Liver (tissue), 9 donors: ENCODE results near the gene MUC6. TPM values are rescaled to one million over a fixed set of nuclear protein-coding genes. Genes with fewer than 3 reads are reported as not detected.

Source experiments
- DNase-seq: peaks from one replicate; pipeline ENCODE4 v3.0.0-alpha.2; 2017; ENCODE audit warnings: low spot score
- H3K27ac ChIP-seq, 2 donors: one replicate each; pipeline ENCODE4 v1.7.0; 2013; ENCODE audit warnings: inconsistent platforms in 2 of 2, low read length in 2 of 2, control low read depth in 1 of 2, low read depth in 1 of 2, mild to moderate bottlenecking in 1 of 2
- H3K27me3 ChIP-seq, 4 donors: one replicate each; pipeline versions ENCODE4 v1.6.1 to v1.7.0; 2013; ENCODE audit warnings: low read length in 3 of 4, inconsistent platforms in 1 of 4, mild to moderate bottlenecking in 1 of 4, moderate library complexity in 1 of 4; ENCODE audit not compliant: control insufficient read depth in 4 of 4, insufficient read depth in 4 of 4
- H3K36me3 ChIP-seq, 4 donors: one replicate each; pipeline versions ENCODE4 v1.6.1 to v1.7.0; 2013; ENCODE audit warnings: low read length in 3 of 4, mild to moderate bottlenecking in 3 of 4, low read depth in 1 of 4, moderate library complexity in 1 of 4; ENCODE audit not compliant: control insufficient read depth in 4 of 4, insufficient read depth in 3 of 4
- H3K4me1 ChIP-seq, 4 donors: one replicate each; pipeline versions ENCODE4 v1.6.1 to v1.7.0; 2013; ENCODE audit warnings: low read length in 3 of 4, mild to moderate bottlenecking in 3 of 4, moderate library complexity in 1 of 4; ENCODE audit not compliant: control insufficient read depth in 4 of 4, insufficient read depth in 4 of 4
- H3K4me3 ChIP-seq, 3 donors: one replicate each; pipeline versions ENCODE4 v1.6.1 to v1.7.0; 2013; ENCODE audit warnings: low read length in 3 of 3, control low read depth in 1 of 3, low read depth in 1 of 3, mild to moderate bottlenecking in 1 of 3
- H3K9ac ChIP-seq, 2 donors: one replicate each; pipeline ENCODE4 v1.7.0; 2013; ENCODE audit warnings: low read length in 2 of 2, mild to moderate bottlenecking in 2 of 2, moderate library complexity in 2 of 2, control low read depth in 1 of 2, low read depth in 1 of 2
- H3K9me3 ChIP-seq, 4 donors: one replicate each; pipeline versions ENCODE4 v1.6.1 to v1.7.0; 2013; ENCODE audit warnings: low read length in 3 of 4; ENCODE audit not compliant: control insufficient read depth in 4 of 4
- FOXA1 ChIP-seq: IDR thresholded peaks from 2 replicates; pipeline ENCODE4 v1.6.1; 2016; ENCODE audit warnings: antibody characterized with exemption
- FOXA2 ChIP-seq: IDR thresholded peaks from 2 replicates; pipeline ENCODE4 v1.6.1; 2016; ENCODE audit warnings: antibody characterized with exemption
- GABPA ChIP-seq, 2 donors: IDR thresholded peaks in 1 of 2; conservative IDR thresholded peaks in 1 of 2; 2 replicates each; pipeline ENCODE4 v1.6.1; 2016; ENCODE audit warnings: antibody characterized with exemption in 2 of 2, mild to moderate bottlenecking in 1 of 2, moderate library complexity in 1 of 2
- HNF4A ChIP-seq, 2 donors: conservative IDR thresholded peaks; 2 replicates each; pipeline ENCODE4 v1.6.1; 2016; ENCODE audit warnings: antibody characterized with exemption in 2 of 2, mild to moderate bottlenecking in 2 of 2
- HNF4G ChIP-seq: IDR thresholded peaks from 2 replicates; pipeline ENCODE4 v1.6.1; 2016; ENCODE audit warnings: antibody characterized with exemption
- JUND ChIP-seq, 2 donors: IDR thresholded peaks; 2 replicates each; pipeline ENCODE4 v1.6.1; 2016; ENCODE audit warnings: antibody characterized with exemption in 2 of 2
- NR2F2 ChIP-seq: IDR thresholded peaks from 2 replicates; pipeline ENCODE4 v1.6.1; 2016; ENCODE audit warnings: antibody characterized with exemption
- RAD21 ChIP-seq, 2 donors: IDR thresholded peaks; 2 replicates each; pipeline ENCODE4 v1.6.1; 2016; ENCODE audit warnings: antibody characterized with exemption in 2 of 2, mild to moderate bottlenecking in 2 of 2
- RXRA ChIP-seq, 2 donors: IDR thresholded peaks; 2 replicates each; pipeline ENCODE4 v1.6.1; 2017 to 2018; ENCODE audit warnings: antibody characterized with exemption in 2 of 2, mild to moderate bottlenecking in 1 of 2
- SP1 ChIP-seq: IDR thresholded peaks from 2 replicates; pipeline ENCODE4 v1.6.1; 2018; ENCODE audit warnings: antibody characterized with exemption, mild to moderate bottlenecking
- TAF1 ChIP-seq: conservative IDR thresholded peaks from 2 replicates; pipeline ENCODE4 v1.6.1; 2016; ENCODE audit warnings: antibody characterized with exemption, mild to moderate bottlenecking
- YY1 ChIP-seq: IDR thresholded peaks from 2 replicates; pipeline ENCODE4 v1.6.1; 2016; ENCODE audit warnings: antibody characterized with exemption, mild to moderate bottlenecking
- WGBS: extraction: QIAGEN DNeasy Blood & Tissue Kit; methylation state at CpG from one replicate; pipeline ENCODE4 v1.1.7; 2013; 5-methylcytosine and 5-hydroxymethylcytosine counted together
- polyA plus RNA-seq, 2 donors: library from polyadenylated mRNA; stranded (reverse) in 1 of 2; unstranded in 1 of 2; fragments of 200-250 nt in 1 of 2; fragments of >200 nt in 1 of 2; fragmentation: Nextera tagmentation in 1 of 2; extraction: Ambion mirVana in 1 of 2; gene quantifications; one replicate each; pipeline versions ENCODE4 v1.2.1 to v1.2.3, GENCODE V29; 2013 to 2015
- total RNA-seq, 2 donors: library from RNA; depleted of rRNA; stranded (reverse); fragments of >200 nt; gene quantifications; one replicate each; pipeline ENCODE4 v1.2.3, GENCODE V29; 2014
- TF ChIP-seq, protein P1 (sequence below): IDR thresholded peaks from 2 replicates; pipeline ENCODE4 v1.6.1; 2016; ENCODE audit warnings: antibody characterized with exemption
- TF ChIP-seq, protein P2 (sequence below): IDR thresholded peaks from 2 replicates; pipeline ENCODE4 v1.6.1; 2016; ENCODE audit warnings: antibody characterized with exemption, mild to moderate bottlenecking
- TF ChIP-seq, protein P3 (sequence below): IDR thresholded peaks from 2 replicates; pipeline ENCODE4 v1.6.1; 2016; ENCODE audit warnings: antibody characterized with exemption
- donor health status: healthy.
- donor health status: healthy.
- donor health status: healthy.
- donor health status: healthy.
- donor health status: healthy.

Gene MUC6
- total and polyA plus RNA-seq, 4 donors, result 0.05 to 0.54 (median 0.18) TPM

DNA sequence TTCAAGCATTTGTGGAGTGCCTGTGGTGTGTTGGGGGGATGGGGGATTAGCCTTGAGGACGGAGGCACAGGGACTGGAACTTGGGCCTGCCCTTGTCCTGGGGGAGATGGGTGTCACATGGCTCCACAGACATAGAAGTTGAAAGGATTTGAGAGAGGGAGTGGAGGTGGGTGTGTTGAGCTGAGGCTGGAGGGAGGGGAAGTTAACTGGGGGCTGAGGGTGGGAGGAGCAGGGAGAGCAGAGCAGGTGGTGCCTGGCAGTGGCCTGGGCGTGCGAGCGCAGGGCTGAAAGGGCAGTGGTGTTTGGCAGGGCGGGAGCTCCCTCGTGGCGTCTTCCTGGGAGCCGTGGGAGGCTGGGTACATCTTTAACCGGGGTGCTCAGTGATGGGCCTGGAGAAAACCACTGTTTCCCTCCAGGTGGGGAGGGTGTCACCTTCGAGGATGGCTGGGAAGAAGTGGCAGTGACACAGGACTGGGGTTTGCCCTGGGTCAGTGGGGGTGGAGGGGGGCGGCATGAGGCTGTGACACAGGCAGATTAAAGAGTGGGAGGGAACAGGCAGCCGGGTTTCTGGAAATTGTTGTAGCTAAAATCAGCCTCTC, 65.3 kb downstream of the MUC6 start:
- 87% methylated on average over 12 of the region's 12 CpGs for WGBS
- Histone ChIP-seq H3K27ac (no peak overlapping the region), H3K4me3 (no peak overlapping the region), H3K9me3 (no peaks in the 10 kb centered on the region), H3K9ac (no peak overlapping the region), H3K27me3 (no peaks in the 10 kb centered on the region), H3K36me3 (peaks cover 10 to 44% (median 24%) of the 10 kb centered on the region in 4 donors), H3K4me1 (peaks cover 2 to 11% (median 8%) of the 10 kb centered on the region in 4 donors)
- DNase-seq, result no peak
- TF ChIP-seq RAD21 (IDR thresholded peaks at IDR 0.05) (no peak), TAF1 (no peak), JUND (IDR thresholded peaks at IDR 0.05) (no peak), HNF4A (conservative IDR thresholded peaks at IDR 0.05) (no peak), NR2F2 (no peak), YY1 (no peak), FOXA2 (no peak), RXRA (IDR thresholded peaks at IDR 0.05) (no peak), GABPA (IDR thresholded peaks at IDR 0.05 in 1 of 2, conservative IDR thresholded peaks at IDR 0.05 in 1 of 2) (no peak), FOXA1 (no peak)
- TF ChIP-seq, protein P1, sequence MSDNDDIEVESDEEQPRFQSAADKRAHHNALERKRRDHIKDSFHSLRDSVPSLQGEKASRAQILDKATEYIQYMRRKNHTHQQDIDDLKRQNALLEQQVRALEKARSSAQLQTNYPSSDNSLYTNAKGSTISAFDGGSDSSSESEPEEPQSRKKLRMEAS, result no peak

DNA sequence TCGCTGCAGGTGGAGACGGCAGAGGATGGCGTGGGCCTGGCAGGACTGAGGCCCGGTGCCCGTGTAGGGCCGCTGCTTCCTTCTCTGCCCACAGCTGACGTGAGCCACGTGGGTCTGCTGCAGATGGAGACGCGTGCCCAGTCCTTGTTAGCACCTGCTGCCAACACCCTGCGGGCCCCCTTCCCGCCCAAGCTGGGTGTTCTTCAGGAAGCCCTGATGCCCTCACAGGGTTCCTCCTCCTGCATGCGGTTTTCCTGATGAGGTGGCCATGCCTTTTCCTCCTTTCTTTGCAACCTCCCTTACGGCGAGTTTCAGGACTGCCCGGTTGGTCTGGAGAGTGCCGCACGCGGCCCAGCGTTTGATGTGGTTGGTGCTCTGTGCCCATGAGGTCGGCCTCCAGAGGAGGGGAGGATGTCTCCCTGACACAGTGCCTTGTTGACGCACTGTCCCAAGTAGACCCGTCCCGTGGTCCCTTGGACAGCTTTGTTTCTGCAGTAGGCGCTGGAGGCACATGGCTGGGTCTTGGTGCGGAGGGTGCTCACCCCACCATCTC, 66.1 kb downstream of the MUC6 start:
- H3K4me3 ChIP-seq, result no peak overlapping the region
- no peak overlapping the region for H3K9ac ChIP-seq
- H3K4me1 ChIP-seq, result peaks cover 2 to 17% (median 12%) of the 10 kb centered on the region in 4 donors
- no peaks in the 10 kb centered on the region for H3K27me3 ChIP-seq
- TF ChIP-seq FOXA2 (no peak), RAD21 (IDR thresholded peaks at IDR 0.05) (no peak), NR2F2 (no peak), RXRA (IDR thresholded peaks at IDR 0.05) (no peak), SP1 (no peak), HNF4G (no peak), TAF1 (no peak)
- TF ChIP-seq, protein P2, sequence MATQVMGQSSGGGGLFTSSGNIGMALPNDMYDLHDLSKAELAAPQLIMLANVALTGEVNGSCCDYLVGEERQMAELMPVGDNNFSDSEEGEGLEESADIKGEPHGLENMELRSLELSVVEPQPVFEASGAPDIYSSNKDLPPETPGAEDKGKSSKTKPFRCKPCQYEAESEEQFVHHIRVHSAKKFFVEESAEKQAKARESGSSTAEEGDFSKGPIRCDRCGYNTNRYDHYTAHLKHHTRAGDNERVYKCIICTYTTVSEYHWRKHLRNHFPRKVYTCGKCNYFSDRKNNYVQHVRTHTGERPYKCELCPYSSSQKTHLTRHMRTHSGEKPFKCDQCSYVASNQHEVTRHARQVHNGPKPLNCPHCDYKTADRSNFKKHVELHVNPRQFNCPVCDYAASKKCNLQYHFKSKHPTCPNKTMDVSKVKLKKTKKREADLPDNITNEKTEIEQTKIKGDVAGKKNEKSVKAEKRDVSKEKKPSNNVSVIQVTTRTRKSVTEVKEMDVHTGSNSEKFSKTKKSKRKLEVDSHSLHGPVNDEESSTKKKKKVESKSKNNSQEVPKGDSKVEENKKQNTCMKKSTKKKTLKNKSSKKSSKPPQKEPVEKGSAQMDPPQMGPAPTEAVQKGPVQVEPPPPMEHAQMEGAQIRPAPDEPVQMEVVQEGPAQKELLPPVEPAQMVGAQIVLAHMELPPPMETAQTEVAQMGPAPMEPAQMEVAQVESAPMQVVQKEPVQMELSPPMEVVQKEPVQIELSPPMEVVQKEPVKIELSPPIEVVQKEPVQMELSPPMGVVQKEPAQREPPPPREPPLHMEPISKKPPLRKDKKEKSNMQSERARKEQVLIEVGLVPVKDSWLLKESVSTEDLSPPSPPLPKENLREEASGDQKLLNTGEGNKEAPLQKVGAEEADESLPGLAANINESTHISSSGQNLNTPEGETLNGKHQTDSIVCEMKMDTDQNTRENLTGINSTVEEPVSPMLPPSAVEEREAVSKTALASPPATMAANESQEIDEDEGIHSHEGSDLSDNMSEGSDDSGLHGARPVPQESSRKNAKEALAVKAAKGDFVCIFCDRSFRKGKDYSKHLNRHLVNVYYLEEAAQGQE, result no peak
- TF ChIP-seq, protein P1, result no peak
- TF ChIP-seq, protein P3, sequence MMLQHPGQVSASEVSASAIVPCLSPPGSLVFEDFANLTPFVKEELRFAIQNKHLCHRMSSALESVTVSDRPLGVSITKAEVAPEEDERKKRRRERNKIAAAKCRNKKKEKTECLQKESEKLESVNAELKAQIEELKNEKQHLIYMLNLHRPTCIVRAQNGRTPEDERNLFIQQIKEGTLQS, result no peak
- H3K9me3 ChIP-seq, result no peaks in the 10 kb centered on the region
- 83% methylated on average over 26 of the region's 26 CpGs for WGBS
- H3K27ac ChIP-seq, result no peak overlapping the region
- DNase-seq, result no peak
- peaks cover 9 to 39% (median 26%) of the 10 kb centered on the region in 4 donors for H3K36me3 ChIP-seq
